HL-60 (cell line): ENCODE data around the gene TMX2.

Source experiments
- CTCF ChIP-seq: IDR thresholded peaks from one replicate; pipeline ENCODE4 v1.5.1; 2011; ENCODE audit warnings: low read length, control low read depth, inconsistent platforms; ENCODE audit not compliant: insufficient read depth
- GABPA ChIP-seq: IDR thresholded peaks from 2 replicates; pipeline ENCODE4 v1.6.1; 2012; ENCODE audit warnings: low read depth
- POLR2AphosphoS5 ChIP-seq: IDR thresholded peaks from 2 replicates; pipeline ENCODE4 v1.6.1; 2012; ENCODE audit warnings: low read depth

- TF ChIP-seq CTCF (no peak), POLR2AphosphoS5 (no peak), GABPA (no peak)
Measured at GRCh38 chr11:57679396-57679795, 33.0 kb upstream of the TMX2 start.
